Panc1 (cell line): Measurements from ENCODE around the gene CNPY3.

Experiments
- TCF7L2 ChIP-seq: IDR thresholded peaks from 2 replicates; pipeline ENCODE4 v1.6.1; 2011; ENCODE audit warnings: mild to moderate bottlenecking, low read depth, low read length, inconsistent platforms
- TF ChIP-seq, protein P1 (sequence below): fragments of 450-650 bp; IDR thresholded peaks from 2 replicates; pipeline ENCODE4 v1.5.1; 2017; ENCODE audit warnings: mild to moderate bottlenecking

DNA sequence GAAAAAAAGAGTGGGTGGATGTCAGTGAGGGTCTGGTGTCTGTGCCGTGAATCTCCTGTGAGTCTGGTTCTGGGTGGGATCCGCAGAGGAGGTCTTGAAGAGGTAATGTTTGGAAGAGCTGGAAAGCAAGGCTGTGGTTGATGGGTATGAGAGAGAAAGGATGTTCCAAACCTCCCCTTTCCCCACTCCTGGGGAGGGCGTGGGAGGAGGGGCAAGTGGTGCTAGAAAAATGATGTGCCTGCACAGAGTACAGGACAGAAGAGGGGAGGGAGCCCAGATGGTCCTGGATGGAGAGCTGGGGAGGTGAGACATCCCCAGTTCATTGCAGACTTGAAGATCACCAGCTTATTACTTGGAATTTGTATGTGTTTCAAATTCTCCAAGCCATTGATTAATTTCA is 3.1 kb downstream of the CNPY3 start:
- TF ChIP-seq, protein P1, sequence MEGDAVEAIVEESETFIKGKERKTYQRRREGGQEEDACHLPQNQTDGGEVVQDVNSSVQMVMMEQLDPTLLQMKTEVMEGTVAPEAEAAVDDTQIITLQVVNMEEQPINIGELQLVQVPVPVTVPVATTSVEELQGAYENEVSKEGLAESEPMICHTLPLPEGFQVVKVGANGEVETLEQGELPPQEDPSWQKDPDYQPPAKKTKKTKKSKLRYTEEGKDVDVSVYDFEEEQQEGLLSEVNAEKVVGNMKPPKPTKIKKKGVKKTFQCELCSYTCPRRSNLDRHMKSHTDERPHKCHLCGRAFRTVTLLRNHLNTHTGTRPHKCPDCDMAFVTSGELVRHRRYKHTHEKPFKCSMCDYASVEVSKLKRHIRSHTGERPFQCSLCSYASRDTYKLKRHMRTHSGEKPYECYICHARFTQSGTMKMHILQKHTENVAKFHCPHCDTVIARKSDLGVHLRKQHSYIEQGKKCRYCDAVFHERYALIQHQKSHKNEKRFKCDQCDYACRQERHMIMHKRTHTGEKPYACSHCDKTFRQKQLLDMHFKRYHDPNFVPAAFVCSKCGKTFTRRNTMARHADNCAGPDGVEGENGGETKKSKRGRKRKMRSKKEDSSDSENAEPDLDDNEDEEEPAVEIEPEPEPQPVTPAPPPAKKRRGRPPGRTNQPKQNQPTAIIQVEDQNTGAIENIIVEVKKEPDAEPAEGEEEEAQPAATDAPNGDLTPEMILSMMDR, result no peak
- no peak for TF ChIP-seq TCF7L2
